GM20431 (cell line): ENCODE results near the gene HNRNPD.
"Not testable (repeated sequence)": the region's sequence is repeated elsewhere in the genome, so short reads cannot be mapped to it uniquely, and the experiment has no call there.

ENCODE experiments used
- in situ Hi-C: fragments of 300-500 bp; cut with MseI, MboI; formaldehyde crosslinking; loops from one replicate; pipeline ENCODE4 v1.15.0; 2020; ENCODE audit warnings: low sequenced_read_pairs; ENCODE audit not compliant: unreplicated experiment

The HNRNPD gene, protein sequence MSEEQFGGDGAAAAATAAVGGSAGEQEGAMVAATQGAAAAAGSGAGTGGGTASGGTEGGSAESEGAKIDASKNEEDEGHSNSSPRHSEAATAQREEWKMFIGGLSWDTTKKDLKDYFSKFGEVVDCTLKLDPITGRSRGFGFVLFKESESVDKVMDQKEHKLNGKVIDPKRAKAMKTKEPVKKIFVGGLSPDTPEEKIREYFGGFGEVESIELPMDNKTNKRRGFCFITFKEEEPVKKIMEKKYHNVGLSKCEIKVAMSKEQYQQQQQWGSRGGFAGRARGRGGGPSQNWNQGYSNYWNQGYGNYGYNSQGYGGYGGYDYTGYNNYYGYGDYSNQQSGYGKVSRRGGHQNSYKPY

DNA sequence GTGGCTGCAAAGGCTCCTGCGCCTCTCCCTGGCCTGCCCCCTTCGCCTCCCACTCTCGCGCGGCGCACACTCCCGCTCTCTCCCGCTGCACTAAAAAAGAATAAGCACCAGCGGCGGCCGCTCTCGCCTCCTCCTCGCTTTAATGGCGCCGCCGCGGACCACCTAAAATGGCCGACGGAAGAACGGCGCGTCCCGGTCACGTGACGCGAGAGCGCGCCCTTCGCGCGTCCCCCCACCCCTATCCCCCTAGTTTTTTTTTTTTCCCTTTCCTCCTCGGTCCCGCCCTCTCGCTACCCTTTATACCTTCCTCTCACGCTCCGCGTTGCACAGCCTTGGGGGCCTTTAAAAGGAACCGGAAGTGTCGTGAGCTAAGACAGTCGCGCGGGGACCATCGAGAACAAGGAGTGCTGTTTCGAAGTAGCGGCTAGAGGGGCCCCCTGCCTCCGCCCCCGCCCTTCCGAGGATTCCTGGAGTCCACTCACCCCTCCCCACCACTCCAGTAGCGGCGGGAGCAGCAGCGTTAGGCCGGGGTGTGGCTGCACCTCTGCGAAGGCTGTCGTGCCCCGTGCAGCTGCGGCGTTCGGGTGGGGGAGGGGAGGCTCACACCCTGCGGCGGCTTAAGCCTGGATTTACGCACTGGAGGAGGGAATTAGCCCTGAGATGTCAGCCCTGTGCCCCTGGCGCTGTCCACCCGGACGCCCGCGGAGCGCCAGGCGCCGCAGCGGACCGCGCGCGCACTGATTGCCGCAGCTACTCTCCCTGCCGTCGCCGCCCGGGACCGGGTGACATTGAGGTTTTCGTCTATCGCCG, at the start of gene HNRNPD:
HNRNPD (minus strand) TSS at position 176 of the 810 bp plus-strand sequence. CDS start 313 bp downstream, outside the sequence.
- in situ Hi-C loops = no loop called here

DNA sequence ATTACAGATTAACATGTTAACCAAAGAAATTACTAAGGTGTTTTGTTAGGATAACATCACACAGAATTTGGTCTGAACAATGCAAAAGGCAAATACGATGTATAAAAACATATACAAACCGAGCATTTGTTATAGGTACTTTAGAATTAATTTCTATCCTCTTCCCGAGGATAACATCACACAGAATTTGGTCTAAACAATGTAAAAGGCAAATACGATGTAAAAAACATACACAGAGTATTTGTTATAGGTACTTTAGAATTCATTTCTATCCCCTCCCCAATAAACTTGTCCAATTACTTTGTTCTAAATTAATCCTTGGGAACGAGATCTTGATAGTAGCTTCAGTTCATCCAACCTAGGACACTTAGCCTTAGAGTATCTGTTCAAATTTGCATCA, 48.8 kb upstream of the HNRNPD start:
- in situ Hi-C loops = no loop called here

DNA sequence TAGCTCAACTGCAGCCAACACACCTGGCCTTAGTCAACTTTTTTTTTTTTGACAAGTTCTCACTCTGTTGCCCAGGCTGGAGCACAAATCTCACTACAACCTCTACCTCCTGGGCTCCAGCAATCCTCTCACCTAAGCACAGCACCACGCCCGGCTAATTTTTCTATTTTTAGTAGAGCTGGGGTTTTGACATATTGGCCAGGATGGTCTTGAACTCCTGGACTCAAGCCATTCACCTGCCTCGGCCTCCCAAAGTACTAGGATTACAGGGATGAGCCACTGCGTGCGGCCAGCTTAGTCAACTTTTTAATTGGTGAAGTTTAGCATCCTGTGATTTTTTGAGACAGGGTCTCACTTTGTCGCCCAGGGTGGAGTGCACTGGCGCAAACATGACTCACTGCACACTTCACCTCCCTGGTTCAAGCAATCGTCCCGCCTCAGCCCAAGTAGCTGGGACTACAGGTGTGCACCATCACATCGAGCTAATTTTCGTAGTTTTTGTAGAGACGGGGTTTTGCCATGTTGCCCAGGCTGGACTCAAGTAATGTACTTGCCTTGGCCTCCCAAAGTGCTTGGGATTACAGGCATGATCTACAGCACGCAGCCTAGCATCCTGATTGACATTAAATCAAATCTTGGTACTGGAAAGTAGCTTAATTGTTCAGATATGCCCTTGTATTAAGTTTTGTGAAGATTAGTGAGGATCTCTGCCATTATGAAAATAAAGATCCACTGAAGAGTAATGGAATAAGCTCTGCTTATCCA, 48.2 kb upstream of the HNRNPD start:
- in situ Hi-C loops = no loop called here

DNA sequence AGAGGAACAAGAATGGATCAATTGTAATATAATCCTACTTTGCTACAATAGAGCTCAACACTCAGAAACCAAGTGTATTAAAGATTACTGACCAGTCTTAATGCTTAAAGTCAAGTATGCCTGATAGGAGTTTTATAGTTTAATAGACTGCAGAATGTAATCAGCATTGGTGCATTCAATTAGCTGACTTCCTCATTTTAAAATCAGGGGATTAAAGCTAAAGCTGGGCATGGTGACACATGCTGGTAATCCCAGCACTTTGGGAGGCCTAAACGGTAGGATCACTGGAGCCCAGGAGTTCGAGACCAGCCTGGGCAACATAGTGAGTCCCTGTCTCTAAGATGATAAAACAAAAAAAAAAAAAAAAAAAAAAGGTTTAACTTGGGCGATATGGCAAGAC, 45.7 kb upstream of the HNRNPD start:
- in situ Hi-C loops = no loop called here

DNA sequence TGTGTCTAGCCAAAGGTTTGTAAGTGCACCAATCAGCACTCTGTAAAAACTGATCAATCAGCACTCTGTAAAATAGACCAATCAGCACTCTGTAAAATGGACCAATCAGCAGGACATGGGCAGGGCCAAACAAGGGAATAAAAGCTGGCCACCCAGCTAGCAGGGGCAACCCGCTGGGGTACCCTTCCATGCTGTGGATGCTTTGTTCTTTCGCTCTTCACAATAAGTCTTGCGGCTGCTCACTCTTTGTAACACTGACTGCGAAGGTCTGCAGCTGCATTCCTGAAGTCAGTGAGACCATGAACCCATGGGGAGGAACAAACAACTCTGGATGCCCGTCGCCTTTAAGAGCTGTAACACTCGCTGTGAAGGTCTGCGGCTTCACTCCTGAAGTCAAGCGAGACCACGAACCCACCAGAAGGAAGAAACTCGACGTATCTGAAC, 42.2 kb upstream of the HNRNPD start:
- in situ Hi-C loops = no loop called here

DNA sequence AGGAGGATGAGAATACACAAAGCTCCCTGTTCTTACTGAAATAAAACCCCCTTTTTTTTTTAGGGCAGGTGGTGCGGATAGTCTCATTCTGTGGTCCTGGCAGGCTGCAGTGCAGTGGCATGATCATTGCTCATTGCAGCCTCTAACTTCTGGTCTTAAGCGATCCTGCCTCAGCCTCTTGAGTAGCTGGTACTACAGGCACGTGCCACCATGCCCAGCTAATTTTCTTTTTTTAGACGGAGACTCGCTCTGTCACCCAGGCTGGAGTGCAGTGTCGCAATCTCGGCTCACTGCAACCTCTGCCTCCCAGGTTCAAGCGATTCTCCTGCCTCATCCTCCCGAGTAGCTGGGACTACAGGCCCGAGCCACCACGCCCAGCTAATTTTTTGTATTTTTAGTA, 41.3 kb upstream of the HNRNPD start:
- in situ Hi-C loops = not testable (repeated sequence)

DNA sequence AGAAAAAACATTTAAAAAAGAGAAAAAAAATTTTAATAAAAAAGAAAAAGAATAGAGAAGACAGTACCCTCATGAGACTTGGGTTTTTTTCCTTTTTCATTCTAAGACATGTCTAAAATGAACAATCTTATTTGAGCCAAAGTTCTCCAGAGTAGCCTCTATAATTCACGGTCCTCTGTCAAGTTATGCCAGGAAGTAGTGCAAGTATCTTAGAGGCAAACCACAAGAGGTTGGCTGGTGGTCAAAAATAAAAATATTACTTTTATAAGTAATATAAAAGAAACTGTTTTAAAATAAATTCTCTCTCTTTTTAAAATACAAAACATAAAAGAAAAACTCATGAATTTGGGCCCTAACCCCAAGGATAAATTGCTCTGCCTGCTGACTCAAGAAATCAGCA, 29.9 kb upstream of the HNRNPD start:
- in situ Hi-C loops = no loop called here

DNA sequence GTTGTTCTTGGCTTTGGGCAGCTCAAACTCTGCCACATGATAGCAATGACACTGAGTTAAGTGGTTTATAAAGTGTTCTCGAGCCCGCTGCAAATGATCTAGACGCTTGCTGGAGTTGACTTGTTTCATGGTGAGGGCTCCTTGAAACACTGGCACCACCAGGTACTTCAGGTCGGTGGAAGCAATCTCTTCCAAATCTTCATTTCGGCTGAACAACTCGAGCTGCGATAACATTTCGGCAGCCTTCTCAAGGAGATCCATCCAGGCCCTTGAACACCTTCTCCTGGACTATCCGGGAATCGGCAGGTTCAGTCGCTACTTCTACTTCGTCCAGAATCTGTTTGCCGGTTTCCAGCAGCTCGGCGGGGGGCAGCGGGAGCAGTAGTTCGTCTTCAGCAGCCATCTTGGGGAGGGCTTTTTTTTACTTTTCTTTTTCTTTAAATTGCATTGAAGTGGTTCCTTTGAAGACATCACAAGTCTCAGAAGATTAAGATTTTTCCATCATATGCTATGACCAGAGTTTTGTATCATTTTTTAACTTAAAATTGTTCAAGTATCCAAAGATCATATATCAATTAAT, 28.5 kb upstream of the HNRNPD start:
- in situ Hi-C loops = no loop called here

DNA sequence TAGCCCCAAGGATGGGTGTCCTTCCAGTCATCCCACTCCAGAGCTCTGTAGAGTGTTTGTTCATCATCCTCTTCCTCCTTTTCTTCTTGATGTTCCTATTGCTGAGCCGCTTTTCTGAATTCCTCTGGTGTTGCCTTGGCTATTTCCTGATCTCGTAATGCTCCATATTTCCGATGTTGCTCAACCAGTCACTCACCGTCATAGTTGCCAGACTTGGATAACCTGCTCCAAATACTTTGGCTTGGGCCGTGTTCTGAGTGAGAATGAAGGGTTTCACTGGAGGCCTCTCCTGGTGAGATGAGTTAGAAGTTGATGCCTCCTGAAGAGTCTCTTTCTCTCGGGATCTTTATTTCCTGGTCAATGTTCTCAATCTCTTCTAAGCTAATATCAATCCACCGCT, 27.8 kb upstream of the HNRNPD start:
- in situ Hi-C loops = no loop called here

DNA sequence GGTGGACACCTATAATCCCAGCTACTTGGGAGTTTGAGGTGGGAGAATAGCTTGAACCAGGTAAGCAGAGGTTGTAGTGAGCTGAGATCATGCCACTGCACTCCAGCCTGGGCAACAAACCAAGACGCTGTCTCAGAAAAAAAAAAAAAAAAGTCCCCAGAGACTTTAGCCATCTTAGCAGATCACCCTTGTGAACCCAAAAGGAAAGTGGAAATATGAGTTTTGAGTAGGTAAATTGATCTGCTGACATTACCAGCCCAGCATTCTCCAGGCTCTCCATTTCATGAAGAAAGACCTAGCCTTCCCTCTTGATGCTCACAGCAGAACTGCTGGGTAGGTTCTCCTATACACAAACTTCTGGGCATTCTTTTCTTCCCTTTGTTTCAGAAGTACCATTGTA, 24.5 kb upstream of the HNRNPD start:
- in situ Hi-C loops = no loop called here

DNA sequence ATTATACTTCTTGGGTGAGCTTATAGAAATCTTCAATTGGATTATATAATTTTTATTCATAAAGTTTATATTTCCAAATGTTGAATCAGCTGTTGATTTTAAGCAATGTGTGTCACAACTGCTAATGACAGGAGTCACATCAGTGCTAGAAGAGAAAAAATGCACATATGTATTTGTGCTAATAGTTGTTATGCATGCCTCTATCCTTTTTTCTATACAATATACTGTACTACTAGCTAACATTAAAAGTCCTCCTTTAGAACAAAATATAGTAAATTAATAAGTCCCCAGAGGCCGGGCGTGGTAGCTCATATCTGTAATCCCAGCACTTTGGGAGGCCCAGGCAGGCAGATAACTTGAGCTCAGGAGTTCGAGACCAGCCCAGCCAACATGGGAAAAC, 23.7 kb upstream of the HNRNPD start:
- in situ Hi-C loops = no loop called here

DNA sequence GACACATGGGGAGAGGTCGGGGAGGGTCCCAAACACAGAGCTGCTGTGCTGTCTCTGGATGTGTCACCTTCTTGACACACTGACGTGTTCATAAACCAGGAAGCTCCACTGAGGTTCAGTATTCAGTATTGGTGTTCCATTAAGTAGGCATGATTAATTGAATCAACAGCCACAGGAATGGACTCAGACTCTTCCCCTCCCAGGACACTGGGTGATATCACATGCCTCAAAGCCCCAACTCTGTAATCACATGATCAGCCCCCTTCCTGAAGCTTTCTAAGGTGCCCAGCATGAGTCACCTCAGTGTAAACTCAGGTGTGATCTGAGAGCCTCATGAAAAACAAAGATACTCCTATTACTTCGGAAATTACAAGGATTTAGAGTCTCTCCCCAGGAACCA, 21.1 kb upstream of the HNRNPD start:
- in situ Hi-C loops = no loop called here

DNA sequence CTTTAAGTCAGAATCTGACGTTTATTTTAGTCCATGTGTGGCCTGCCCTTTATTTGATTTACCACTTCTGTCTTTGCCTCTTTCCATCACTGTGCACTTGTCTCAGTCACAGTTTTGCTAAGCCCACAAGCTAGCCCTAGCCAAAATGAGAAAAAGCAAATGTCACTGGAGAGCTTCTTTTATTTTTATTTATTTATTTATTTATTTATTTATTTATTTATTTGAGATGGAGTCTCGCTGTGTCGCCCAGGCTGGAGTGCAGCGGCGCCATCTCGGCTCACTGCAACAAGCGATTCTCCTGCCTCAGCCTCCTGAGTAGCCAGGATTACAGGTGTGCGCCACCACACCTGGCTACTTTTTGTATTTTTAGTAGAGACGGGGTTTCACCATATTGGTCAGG, 16.3 kb upstream of the HNRNPD start:
- in situ Hi-C loops = not testable (repeated sequence)

DNA sequence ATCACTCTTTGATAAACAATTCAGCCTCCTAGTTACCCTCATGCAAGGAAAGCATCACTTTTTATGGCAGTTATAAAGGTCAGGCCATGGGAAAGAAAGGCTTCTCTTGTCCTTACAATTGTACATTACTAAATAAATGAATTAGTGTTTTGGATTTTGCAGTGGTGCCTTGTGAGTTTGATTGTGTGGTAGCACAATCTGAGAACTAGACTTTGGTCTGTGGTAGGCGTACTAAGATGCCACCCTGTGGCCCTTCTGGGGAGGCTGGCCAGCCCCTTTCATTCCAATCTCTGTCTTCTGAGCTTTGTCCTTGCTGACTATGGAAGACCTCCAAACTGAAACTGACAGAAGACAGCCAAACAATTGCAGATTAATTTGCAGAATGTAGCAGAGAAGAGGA, 14.6 kb upstream of the HNRNPD start:
- in situ Hi-C loops = no loop called here

DNA sequence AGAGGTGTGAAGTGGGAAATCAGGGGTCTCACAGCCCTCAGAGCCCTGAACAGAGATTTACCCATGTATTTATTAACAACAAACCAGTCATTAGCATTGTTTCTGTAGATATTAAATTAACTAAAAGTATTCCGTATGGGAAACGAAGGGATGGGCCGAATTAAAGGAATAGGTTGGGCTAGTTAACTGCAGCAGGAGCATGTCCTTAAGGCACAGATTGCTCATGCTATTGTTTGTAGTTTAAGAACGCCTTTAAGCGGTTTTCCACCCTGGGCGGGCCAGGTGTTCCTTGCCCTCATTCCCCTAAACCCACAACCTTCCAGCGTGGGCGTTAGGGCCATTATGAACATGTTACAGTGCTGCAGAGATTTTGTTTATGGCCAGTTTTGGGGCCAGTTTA, 12.5 kb upstream of the HNRNPD start:
- in situ Hi-C loops = not testable (repeated sequence)

DNA sequence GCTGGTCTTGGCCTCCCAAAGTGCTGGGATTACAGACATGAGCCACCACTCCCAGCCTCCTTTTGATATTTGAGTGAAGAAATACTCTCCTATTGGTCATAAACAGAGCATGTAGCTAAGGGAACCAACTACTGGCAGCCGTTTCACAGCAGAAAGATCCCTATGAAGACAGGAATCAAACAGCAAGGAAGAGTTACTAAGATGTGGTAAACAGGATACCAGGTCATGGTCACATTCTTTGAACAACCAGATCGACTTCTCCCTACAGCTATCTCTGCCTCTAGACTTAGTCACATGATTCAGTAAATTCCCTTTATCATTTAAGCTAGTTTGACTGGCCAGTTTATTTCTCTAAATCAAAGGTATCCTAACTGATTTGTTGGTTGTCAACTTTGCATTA, 9.0 kb upstream of the HNRNPD start:
- in situ Hi-C loops = no loop called here

DNA sequence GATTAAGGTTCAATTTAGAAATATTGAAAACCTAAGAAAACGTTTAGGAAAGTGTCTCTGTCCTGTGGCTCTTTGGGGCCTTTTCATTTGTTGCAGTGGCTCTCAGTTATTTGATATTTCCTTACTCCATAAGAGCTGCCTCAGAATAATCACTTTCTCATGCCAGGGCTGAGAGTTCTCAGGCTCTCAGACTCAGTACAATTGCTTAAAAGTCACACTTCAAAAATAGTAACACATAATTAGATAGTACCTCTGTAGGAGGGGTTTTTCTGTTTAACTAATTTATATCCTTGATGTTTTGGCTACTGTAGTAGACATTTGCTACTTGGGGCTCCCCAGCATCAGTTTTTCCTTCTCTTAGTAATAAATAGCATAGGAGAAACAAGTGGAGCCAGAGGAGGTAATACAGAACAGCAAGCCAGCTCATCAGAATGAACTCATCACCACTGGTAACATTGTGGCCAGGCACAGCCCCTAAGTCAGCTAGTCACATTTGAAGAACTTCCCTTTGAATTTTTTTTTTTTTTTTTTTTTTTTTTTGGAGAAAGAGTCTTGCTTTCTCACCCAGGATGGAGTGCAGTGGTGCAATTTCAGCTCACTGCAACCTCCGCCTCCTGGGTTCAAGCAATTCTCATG, 8.0 kb upstream of the HNRNPD start:
- in situ Hi-C loops = no loop called here

DNA sequence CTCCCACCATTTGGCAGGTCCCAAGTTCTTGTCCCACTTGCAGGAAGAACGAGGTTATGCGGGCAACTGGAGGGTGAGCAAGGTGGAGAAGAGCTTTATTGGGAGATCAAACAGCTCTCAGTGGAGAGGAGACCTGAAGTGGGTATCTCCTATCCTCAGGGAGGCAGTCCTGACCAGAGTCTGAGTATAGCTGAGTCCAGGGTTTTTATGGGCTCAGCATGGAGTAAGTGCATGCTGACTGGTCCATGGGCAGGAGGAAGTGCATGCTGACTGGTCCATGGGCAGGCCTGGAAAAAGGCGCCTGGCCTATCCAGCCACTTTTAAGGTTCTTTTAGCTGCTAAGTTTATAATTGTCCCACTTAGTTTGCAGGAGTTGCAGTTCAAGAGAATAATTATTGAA, 7.4 kb upstream of the HNRNPD start:
- in situ Hi-C loops = no loop called here

DNA sequence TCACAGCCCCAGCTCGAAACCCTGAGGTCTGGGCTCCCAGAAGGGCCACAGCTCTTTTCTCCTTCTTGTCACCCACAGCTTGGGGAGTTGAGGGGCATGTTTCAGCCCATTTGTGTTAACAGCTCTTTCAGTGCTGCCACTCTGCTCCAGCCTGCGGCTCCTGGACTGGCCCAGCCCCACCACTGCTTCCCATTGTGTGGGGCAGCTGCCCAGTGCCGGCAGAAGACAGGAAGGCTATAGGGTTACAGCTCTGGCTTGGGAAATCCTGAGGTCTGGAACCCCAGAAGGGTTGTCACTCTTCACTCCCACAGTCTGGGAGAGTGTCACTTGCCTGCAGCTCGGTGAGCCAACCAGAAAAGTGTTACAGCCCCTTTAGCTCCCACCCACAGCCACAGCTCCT, 7.0 kb upstream of the HNRNPD start:
- in situ Hi-C loops = no loop called here

DNA sequence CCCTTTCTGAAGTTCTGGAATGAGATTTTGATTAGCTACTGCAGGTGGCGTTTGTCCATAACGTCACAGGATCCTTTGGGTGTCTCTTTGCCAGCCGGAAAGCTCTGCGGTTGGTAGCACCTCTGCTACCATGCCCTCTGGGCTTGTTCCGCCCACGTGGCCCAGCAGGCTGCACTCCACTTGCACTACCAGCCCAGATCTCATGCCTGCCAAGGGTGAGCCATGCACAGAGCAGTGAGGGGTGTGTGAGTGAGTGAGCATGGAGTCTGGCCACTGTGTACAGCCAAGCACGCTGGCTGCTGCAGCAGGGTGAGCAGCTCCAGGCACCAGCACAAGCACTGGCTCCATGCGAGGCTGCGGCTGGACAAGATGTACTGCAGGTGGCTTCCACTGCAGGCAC, 6.6 kb upstream of the HNRNPD start:
- in situ Hi-C loops = no loop called here
